DOHH2 (cell line): Measurements from ENCODE around the gene ATRN.

Source experiments
- H3F3A ChIP-seq: fragments of 200-600 bp; sonication (generic), shearing (Covaris generic); 2 replicates; pipeline ENCODE4 v1.6.0; 2016; ENCODE audit warnings: antibody characterized with exemption, mild to moderate bottlenecking; ENCODE audit not compliant: control insufficient read depth, insufficient read depth
- H3K27ac ChIP-seq: fragments of 200-600 bp; sonication (generic); 2 replicates; pipeline ENCODE4 v1.5.1; 2014; ENCODE audit warnings: low read depth, mild to moderate bottlenecking, low read length, moderate library complexity
- H3K27me3 ChIP-seq: fragments of 200-600 bp; sonication (generic); 2 replicates; pipeline ENCODE4 v1.6.1; 2014; ENCODE audit warnings: mild to moderate bottlenecking, low read length, mixed read lengths; ENCODE audit not compliant: control insufficient read depth
- H3K36me3 ChIP-seq: fragments of 200-600 bp; sonication (generic); 2 replicates; pipeline ENCODE4 v1.6.1; 2014; ENCODE audit warnings: mild to moderate bottlenecking, low read length, moderate library complexity, mixed read lengths; ENCODE audit not compliant: control insufficient read depth
- H3K4me1 ChIP-seq: fragments of 200-600 bp; sonication (generic); 2 replicates; pipeline ENCODE4 v1.6.1; 2014; ENCODE audit warnings: mild to moderate bottlenecking, low read length, mixed read lengths; ENCODE audit not compliant: control insufficient read depth
- H3K4me2 ChIP-seq: fragments of 200-600 bp; sonication (generic); 2 replicates; pipeline ENCODE4 v1.6.0; 2014; ENCODE audit warnings: mild to moderate bottlenecking, low read length, moderate library complexity
- H3K4me3 ChIP-seq: fragments of 200-600 bp; sonication (generic); 2 replicates; pipeline ENCODE4 v1.5.1; 2014; ENCODE audit warnings: mild to moderate bottlenecking, low read length, mixed read lengths
- H3K79me2 ChIP-seq: fragments of 200-600 bp; sonication (generic); 2 replicates; pipeline ENCODE4 v1.6.1; 2014; ENCODE audit warnings: mild to moderate bottlenecking, low read length, mixed read lengths; ENCODE audit not compliant: control insufficient read depth
- H3K9me2 ChIP-seq: fragments of 200-600 bp; sonication (generic); replicated peaks from 2 replicates; pipeline ENCODE4 v1.6.1; 2014; ENCODE audit warnings: mild to moderate bottlenecking, low read length, mixed read lengths; ENCODE audit not compliant: control insufficient read depth
- H3K9me3 ChIP-seq: fragments of 200-600 bp; sonication (generic); 2 replicates; pipeline ENCODE4 v1.6.1; 2014; ENCODE audit warnings: antibody characterized with exemption, low read length, mixed read lengths; ENCODE audit not compliant: control insufficient read depth, insufficient read depth
- H4K20me1 ChIP-seq: fragments of 200-600 bp; sonication (generic); 2 replicates; pipeline ENCODE4 v1.6.0; 2014; ENCODE audit warnings: low read depth, mild to moderate bottlenecking, antibody characterized with exemption, low read length, moderate library complexity; ENCODE audit not compliant: control insufficient read depth, insufficient read depth
- EZH2phosphoT487 ChIP-seq: fragments of 200-600 bp; sonication (generic); IDR thresholded peaks from 2 replicates; pipeline ENCODE4 v1.6.1; 2017; ENCODE audit warnings: borderline replicate concordance, mild to moderate bottlenecking, antibody characterized with exemption, low read length, moderate library complexity, mixed read lengths
- TF ChIP-seq, protein P1 (sequence below): fragments of 200-600 bp; sonication (generic); IDR thresholded peaks from one replicate; pipeline ENCODE4 v1.5.1; 2014; ENCODE audit warnings: antibody characterized with exemption, mild to moderate bottlenecking, low read depth, low read length; ENCODE audit not compliant: poor library complexity, severe bottlenecking

ATRN gene

DNA sequence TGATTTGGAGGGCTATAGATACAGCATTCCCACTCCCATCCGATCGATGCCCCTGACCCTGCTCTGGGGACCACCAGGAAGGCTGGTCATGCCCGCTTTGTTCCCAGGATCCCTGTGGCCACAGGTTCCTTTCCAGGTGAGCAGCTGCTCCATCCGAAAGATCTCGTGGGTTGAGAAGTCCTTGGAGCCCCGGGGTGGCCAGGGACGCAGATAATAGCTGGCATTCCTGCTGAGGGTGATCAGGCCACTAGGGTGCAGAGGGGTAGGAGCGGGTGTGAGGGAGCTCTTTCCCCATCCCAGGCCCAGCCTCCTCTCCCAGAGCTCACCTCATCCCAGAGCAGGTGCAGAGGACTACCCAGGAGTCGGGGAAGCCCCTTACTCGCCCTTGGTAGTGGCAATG lies 203.6 kb downstream of the ATRN start:
- Histone ChIP-seq H3K9me3 (no peaks in the 10 kb centered on the region), H3K36me3 (no peaks in the 10 kb centered on the region), H3K79me2 (no peaks in the 10 kb centered on the region), H3K4me1 (no peaks in the 10 kb centered on the region; the same call in 1 of the 2 replicates), H3K27ac (no peak overlapping the region), H3K4me2 (no peak overlapping the region), H3K27me3 (peaks cover 21% of the 10 kb centered on the region), H4K20me1 (no peaks in the 10 kb centered on the region), H3F3A (no peaks in the 10 kb centered on the region), H3K4me3 (no peak overlapping the region), H3K9me2 (no peaks in the 10 kb centered on the region)
- TF ChIP-seq, protein P1, sequence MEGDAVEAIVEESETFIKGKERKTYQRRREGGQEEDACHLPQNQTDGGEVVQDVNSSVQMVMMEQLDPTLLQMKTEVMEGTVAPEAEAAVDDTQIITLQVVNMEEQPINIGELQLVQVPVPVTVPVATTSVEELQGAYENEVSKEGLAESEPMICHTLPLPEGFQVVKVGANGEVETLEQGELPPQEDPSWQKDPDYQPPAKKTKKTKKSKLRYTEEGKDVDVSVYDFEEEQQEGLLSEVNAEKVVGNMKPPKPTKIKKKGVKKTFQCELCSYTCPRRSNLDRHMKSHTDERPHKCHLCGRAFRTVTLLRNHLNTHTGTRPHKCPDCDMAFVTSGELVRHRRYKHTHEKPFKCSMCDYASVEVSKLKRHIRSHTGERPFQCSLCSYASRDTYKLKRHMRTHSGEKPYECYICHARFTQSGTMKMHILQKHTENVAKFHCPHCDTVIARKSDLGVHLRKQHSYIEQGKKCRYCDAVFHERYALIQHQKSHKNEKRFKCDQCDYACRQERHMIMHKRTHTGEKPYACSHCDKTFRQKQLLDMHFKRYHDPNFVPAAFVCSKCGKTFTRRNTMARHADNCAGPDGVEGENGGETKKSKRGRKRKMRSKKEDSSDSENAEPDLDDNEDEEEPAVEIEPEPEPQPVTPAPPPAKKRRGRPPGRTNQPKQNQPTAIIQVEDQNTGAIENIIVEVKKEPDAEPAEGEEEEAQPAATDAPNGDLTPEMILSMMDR, result no peak
- no peak for TF ChIP-seq EZH2phosphoT487

- no peak overlapping the region for H3K27ac ChIP-seq
- TF ChIP-seq, protein P1, result no peak
- no peak for TF ChIP-seq EZH2phosphoT487
- no peak overlapping the region for H3K4me3 ChIP-seq
- no peaks in the 10 kb centered on the region for H3K36me3 ChIP-seq
- no peaks in the 10 kb centered on the region for H3F3A ChIP-seq
- H4K20me1 ChIP-seq, result no peaks in the 10 kb centered on the region
- H3K79me2 ChIP-seq, result no peaks in the 10 kb centered on the region
- no peaks in the 10 kb centered on the region for H3K9me3 ChIP-seq
- H3K4me2 ChIP-seq, result no peak overlapping the region
- H3K27me3 ChIP-seq, result peaks cover 21% of the 10 kb centered on the region
- no peaks in the 10 kb centered on the region; the same call in 1 of the 2 replicates for H3K4me1 ChIP-seq
- H3K9me2 ChIP-seq, result no peaks in the 10 kb centered on the region
Observed at GRCh38 chr20:3674995-3675900, 204.4 kb downstream of the ATRN start.

DNA sequence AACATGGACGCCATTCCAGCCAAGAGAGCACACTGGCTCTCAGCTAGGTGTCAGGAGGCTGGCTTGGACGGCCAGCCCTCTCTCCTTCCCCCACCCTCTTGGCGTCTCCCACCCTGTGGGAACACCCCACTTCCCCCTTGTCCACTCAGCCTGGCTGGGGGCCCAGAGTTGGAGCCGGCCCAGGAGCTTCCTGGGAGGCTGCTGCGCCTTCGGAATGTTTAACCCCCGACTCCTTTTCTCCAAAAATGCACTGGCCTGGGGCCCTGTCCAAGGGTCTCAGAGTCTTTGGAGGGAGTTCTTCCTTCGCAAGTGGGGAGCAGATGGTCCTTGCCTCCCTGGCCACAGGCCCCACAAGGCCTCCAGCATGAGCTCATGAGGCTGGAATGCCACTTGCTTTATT lies 206.9 kb downstream of the ATRN start:
- H3K4me2 ChIP-seq, result no peak overlapping the region
- H3K4me1 ChIP-seq, result no peaks in the 10 kb centered on the region; the same call in 1 of the 2 replicates
- no peak overlapping the region for H3K27ac ChIP-seq
- H3K79me2 ChIP-seq, result no peaks in the 10 kb centered on the region
- H3F3A ChIP-seq, result no peaks in the 10 kb centered on the region
- no peaks in the 10 kb centered on the region for H3K36me3 ChIP-seq
- H3K27me3 ChIP-seq, result peaks cover 4% of the 10 kb centered on the region; the same call in 1 of the 2 replicates
- no peak for TF ChIP-seq EZH2phosphoT487
- TF ChIP-seq, protein P1, result no peak
- no peaks in the 10 kb centered on the region for H3K9me3 ChIP-seq
- H3K9me2 ChIP-seq, result no peaks in the 10 kb centered on the region
- no peaks in the 10 kb centered on the region for H4K20me1 ChIP-seq
- H3K4me3 ChIP-seq, result no peak overlapping the region
